ENCODE data around the gene SSH2.

DNA sequence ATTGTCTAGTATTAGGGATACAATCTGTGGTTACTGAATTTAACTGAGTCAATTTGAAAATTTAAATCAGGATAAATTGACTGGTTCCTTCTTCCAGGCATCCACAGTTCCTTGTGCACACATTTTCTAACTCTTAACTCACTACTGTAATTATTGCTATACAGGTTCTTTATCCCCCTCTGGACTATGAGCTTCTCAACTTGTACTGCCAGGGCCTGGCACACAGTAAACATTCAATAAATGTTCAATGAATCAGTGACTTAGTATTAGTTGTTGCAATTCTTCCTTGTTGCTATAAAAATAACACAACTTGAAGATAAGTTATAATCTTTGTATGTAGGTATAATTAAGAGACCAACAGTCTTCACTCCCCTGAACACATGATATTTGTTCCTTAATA, 67.9 kb downstream of the SSH2 start:
- TF ChIP-seq ZFP36 (IDR thresholded peaks at IDR 0.05; ENCODE audit: borderline replicate concordance, low read depth, low read length, partially characterized antibody) (no peak), PHF20 (CRISPR knock-in tag; IDR thresholded peaks at IDR 0.05) (no peak), ZNF326 (CRISPR knock-in tag; IDR thresholded peaks at IDR 0.05; ENCODE audit: borderline replicate concordance) (no peak), TOE1 (CRISPR knock-in tag; IDR thresholded peaks at IDR 0.05) (no peak), ZNF841 (CRISPR knock-in tag; IDR thresholded peaks at IDR 0.05; ENCODE audit: borderline replicate concordance) (no peak), RAD21 (CRISPR knock-in tag; IDR thresholded peaks at IDR 0.05) (no peak), HDAC6 (IDR thresholded peaks at IDR 0.05; ENCODE audit: low read depth, low read length) (no peak)

Measured in HepG2 (cell line).